Panc1 (cell line): ENCODE results near the gene HOXB3. TPM values are rescaled to one million over a fixed set of nuclear protein-coding genes. Genes with fewer than 3 reads are reported as not detected.

Source experiments
- ATAC-seq: fragments of 200-7000 bp; cut with Tn5 transposase; 2 replicates; pipeline ENCODE4 v1.9.1; 2020; ENCODE audit warnings: mild to moderate bottlenecking, moderate library complexity
- BruUV-seq: library from RNA; stranded (reverse); fragments of 400-500 nt; replicated peaks from 2 replicates; lab custom pipeline; 2021; lab: Mats Ljungman, UMichigan
- CTCF ChIA-PET: fragments of 300-600 bp; sonication (Branson Sonifier 250); formaldehyde crosslinking; loops from one replicate; lab custom pipeline; 2022; ENCODE audit warnings: antibody characterized with exemption; lab: Charles Lee
- POLR2A ChIA-PET: fragments of 300-600 bp; sonication (Branson Sonifier 250); formaldehyde crosslinking; loops from one replicate; lab custom pipeline; 2022; ENCODE audit warnings: antibody characterized with exemption; lab: Charles Lee
- DNase-seq: peaks from one replicate; pipeline ENCODE4 v3.0.0-alpha.2; 2010; ENCODE audit warnings: low read depth, low spot score
- H3K27ac ChIP-seq: 2 replicates; pipeline ENCODE4 v1.5.1; 2011; ENCODE audit warnings: mild to moderate bottlenecking, low read length, inconsistent platforms
- H3K27me3 ChIP-seq: fragments of 200-500 bp; sonication (Bioruptor generic); 2 replicates; pipeline ENCODE4 v1.6.0; 2014; ENCODE audit warnings: low read length, inconsistent platforms; ENCODE audit not compliant: control insufficient read depth, insufficient read depth
- H3K36me3 ChIP-seq: fragments of 200-500 bp; sonication (Bioruptor generic); 2 replicates; pipeline ENCODE4 v1.5.1; 2014; ENCODE audit warnings: inconsistent platforms, mild to moderate bottlenecking, low read length, moderate library complexity; ENCODE audit not compliant: control insufficient read depth, insufficient read depth
- H3K4me1 ChIP-seq: 2 replicates; pipeline ENCODE4 v1.5.1; 2011; ENCODE audit warnings: inconsistent platforms, mild to moderate bottlenecking, low read length, moderate library complexity; ENCODE audit not compliant: control insufficient read depth, insufficient read depth
- H3K4me3 ChIP-seq, 2 experiments: 2 replicates each; pipeline ENCODE4 v1.5.1; 2011 to 2012; ENCODE audit warnings: low read depth in 2 of 2, low read length in 2 of 2, mild to moderate bottlenecking in 2 of 2, inconsistent platforms in 1 of 2, moderate library complexity in 1 of 2
- H3K9me3 ChIP-seq: fragments of 200-500 bp; sonication (Bioruptor generic); 2 replicates; pipeline ENCODE4 v1.5.1; 2014; ENCODE audit warnings: low read depth, mild to moderate bottlenecking, inconsistent platforms, low read length, moderate library complexity; ENCODE audit not compliant: control insufficient read depth, insufficient read depth
- CTCF ChIP-seq: fragments of 450-650 bp; IDR thresholded peaks from 2 replicates; pipeline ENCODE4 v1.5.1; 2017; ENCODE audit warnings: mild to moderate bottlenecking
- POLR2AphosphoS5 ChIP-seq: IDR thresholded peaks from 2 replicates; pipeline ENCODE4 v1.6.1; 2012; ENCODE audit warnings: mild to moderate bottlenecking, low read depth, low read length, moderate library complexity
- REST ChIP-seq, 2 experiments: IDR thresholded peaks; 2 replicates each; pipeline ENCODE4 v1.6.1; 2011 to 2012; ENCODE audit warnings: low read depth in 2 of 2, control low read depth in 1 of 2, low read length in 1 of 2, mild to moderate bottlenecking in 1 of 2, moderate library complexity in 1 of 2; ENCODE audit not compliant: insufficient read depth in 1 of 2
- SIN3A ChIP-seq: IDR thresholded peaks from 2 replicates; pipeline ENCODE4 v1.6.1; 2012; ENCODE audit warnings: low read depth, mild to moderate bottlenecking, low read length, moderate library complexity, borderline replicate concordance; ENCODE audit not compliant: insufficient read depth
- TCF7L2 ChIP-seq: IDR thresholded peaks from 2 replicates; pipeline ENCODE4 v1.6.1; 2011; ENCODE audit warnings: mild to moderate bottlenecking, low read depth, low read length, inconsistent platforms
- in situ Hi-C: cut with HindIII; loops from 2 replicates; pipeline ENCODE4 v1.10.0; 2016; ENCODE audit warnings: low sequenced_read_pairs, low pct_unique_long_range_greater_than_20kb
- intact Hi-C: fragments of 100-400 bp; cut with micrococcal nuclease; formaldehyde crosslinking; loops from one replicate; pipeline ENCODE4 v1.10.0; 2022; ENCODE audit not compliant: unreplicated experiment
- total RNA-seq: library from RNA; stranded (reverse); gene quantifications from one replicate; pipeline ENCODE4 v1.2.1, GENCODE V29; 2021; ENCODE audit not compliant: unreplicated experiment

The HOXB3 gene
- total RNA-seq, 1 experiment from 2014 or later: 127 TPM

GRCh38 chr17:48541036-48541576 is 48.9 kb downstream of the HOXB3 start:
- no peaks in the 10 kb centered on the region for H3K9me3 ChIP-seq
- peak overlapping the region; percentile 69 to 81 for H3K4me3 ChIP-seq
- ChIA-PET POLR2A (interaction anchor here (0.5 to 1.1 kb wide), 8 partner anchors 9 to 522 kb away, joined by 3 to 7 read pairs (median 4); no protein-coding TSS in a partner anchor), CTCF (interaction anchor here (0.6 to 1.0 kb wide), 2 partner anchors 50 to 406 kb away, joined by 3 to 4 read pairs; no protein-coding TSS in a partner anchor)
- no peaks in the 10 kb centered on the region for H3K27me3 ChIP-seq
- peaks cover 38% of the 10 kb centered on the region for H3K4me1 ChIP-seq
- ATAC-seq (peak; percentile 5; the same call in 1 of the 2 replicates), DNase-seq (no peak)
- in situ Hi-C loops (no loop called here), intact Hi-C loops (loop anchor here (5.0 kb wide), 1 partner anchor 49 kb away; no protein-coding TSS in a partner anchor)
- peak overlapping the region; percentile 98 for H3K27ac ChIP-seq
- H3K36me3 ChIP-seq: peaks cover 6% of the 10 kb centered on the region; the same call in 1 of the 2 replicates
- no TSS peak for BruUV-seq
- TF ChIP-seq TCF7L2: no peak

DNA sequence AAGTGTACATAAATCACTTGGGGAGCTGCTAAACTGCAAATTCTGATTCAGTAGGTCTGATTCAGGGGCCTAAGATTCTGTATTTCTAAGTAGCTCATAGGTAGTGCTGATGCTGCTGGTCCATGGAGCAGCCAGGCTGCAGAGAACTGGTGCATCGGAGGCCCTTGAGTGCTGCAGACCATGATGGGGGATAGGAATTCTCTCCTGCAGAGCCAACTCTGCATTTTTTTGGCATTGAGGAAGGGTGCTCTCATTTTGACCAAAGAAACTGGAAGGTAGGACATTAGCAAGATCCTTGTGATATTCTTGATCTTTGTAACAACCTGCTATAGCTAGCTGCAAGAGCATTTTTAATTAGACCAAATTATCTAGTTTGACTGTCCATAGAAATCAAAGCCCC is 49.8 kb downstream of the HOXB3 start:
- H3K27ac ChIP-seq: peak overlapping the region; percentile 98
- TF ChIP-seq REST (IDR thresholded peaks at IDR 0.05; ENCODE audit: insufficient read depth in 1 of 2, low read depth in 2 of 2, low read length in 1 of 2): no peak
- TF ChIP-seq CTCF: no peak
- peak; percentile 67 for TF ChIP-seq POLR2AphosphoS5
- no peak for TF ChIP-seq SIN3A
- no peak for TF ChIP-seq TCF7L2
- peaks cover 6% of the 10 kb centered on the region; the same call in 1 of the 2 replicates for H3K36me3 ChIP-seq
- no TSS peak for BruUV-seq
- DNase-seq: no peak
- in situ Hi-C loops: no loop called here
- H3K4me3 ChIP-seq: no peak overlapping the region; a peak in 1 of 4 replicates
- H3K27me3 ChIP-seq: no peaks in the 10 kb centered on the region
- intact Hi-C loops: loop anchor here (5.0 kb wide), 1 partner anchor 48 kb away; no protein-coding TSS in a partner anchor
- H3K9me3 ChIP-seq: no peaks in the 10 kb centered on the region
- H3K4me1 ChIP-seq: peaks cover 29% of the 10 kb centered on the region
- POLR2A ChIA-PET: no interaction called here
- CTCF ChIA-PET: interaction anchor here (0.6 to 0.8 kb wide), 3 partner anchors 17 to 87 kb away, joined by 3 to 11 read pairs (median 3); no protein-coding TSS in a partner anchor
- no peak for ATAC-seq

DNA sequence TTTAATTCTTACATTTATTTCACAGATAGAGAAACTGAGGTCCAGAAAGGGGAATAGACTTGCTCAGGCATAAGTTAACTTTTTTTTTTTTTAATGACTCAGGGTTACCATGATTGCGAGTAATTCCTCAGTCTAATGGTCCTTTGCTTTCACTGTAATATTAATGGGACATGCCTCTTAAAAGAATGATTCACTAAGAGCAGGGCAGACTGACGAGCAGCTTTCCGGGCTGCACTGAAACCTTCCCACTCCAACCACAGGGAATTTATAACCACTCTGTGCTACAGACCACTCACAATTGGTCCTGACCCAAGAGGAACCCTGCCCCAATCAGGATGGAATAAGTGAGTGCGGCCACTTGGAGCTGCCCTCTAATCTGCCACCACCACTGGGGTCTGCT is 50.9 kb downstream of the HOXB3 start:
- TF ChIP-seq SIN3A (no peak), POLR2AphosphoS5 (no peak), REST (IDR thresholded peaks at IDR 0.05; ENCODE audit: insufficient read depth in 1 of 2, low read depth in 2 of 2, low read length in 1 of 2) (no peak), CTCF (no peak), TCF7L2 (no peak)
- in situ Hi-C loops: no loop called here
- intact Hi-C loops: no loop called here
- H3K36me3 ChIP-seq: peaks cover 6% of the 10 kb centered on the region; the same call in 1 of the 2 replicates
- no peaks in the 10 kb centered on the region for H3K27me3 ChIP-seq
- H3K4me3 ChIP-seq: no peak overlapping the region
- no peaks in the 10 kb centered on the region for H3K9me3 ChIP-seq
- peak overlapping the region; percentile 98 for H3K27ac ChIP-seq
- POLR2A ChIA-PET: no interaction called here
- peaks cover 25% of the 10 kb centered on the region for H3K4me1 ChIP-seq
- CTCF ChIA-PET: interaction anchor here (0.6 kb wide), 1 partner anchor 49 kb away, joined by 3 read pairs; no protein-coding TSS in a partner anchor
- DNase-seq (no peak), ATAC-seq (no peak)
- no TSS peak for BruUV-seq
